Spleen (tissue), 11 donors: ENCODE data around the gene ZNF665. TPM values are rescaled to one million over a fixed set of nuclear protein-coding genes. Genes with fewer than 3 reads are reported as not detected.
A peak's percentile ranks its signal among the peaks of the same experiment; 100 is the strongest.
"Not testable (repeated sequence)": the region's sequence is repeated elsewhere in the genome, so short reads cannot be mapped to it uniquely, and the experiment has no call there.

Source experiments
- DNase-seq: peaks from one replicate; pipeline ENCODE4 v3.0.0-alpha.2; 2020
- H3K27ac ChIP-seq, 8 donors: fragments of 200-600 bp; sonication (generic) in 7 of 8; 1 replicate in 4 of 8; 2 replicates in 4 of 8; pipeline versions ENCODE4 v1.5.0 to v1.8.0; 2016 to 2021; ENCODE audit warnings: inconsistent platforms in 4 of 8, mild to moderate bottlenecking in 4 of 8, moderate library complexity in 1 of 8
- H3K27me3 ChIP-seq, 7 donors: fragments of 200-600 bp; sonication (generic) in 6 of 7; replicated peaks in 1 of 7; 1 replicate in 4 of 7; 2 replicates in 3 of 7; pipeline versions ENCODE4 v1.5.0 to v1.8.0; 2016 to 2021; ENCODE audit warnings: inconsistent platforms in 3 of 7, mild to moderate bottlenecking in 1 of 7
- H3K36me3 ChIP-seq, 6 donors: fragments of 200-600 bp; sonication (generic) in 5 of 6; 1 replicate in 4 of 6; 2 replicates in 2 of 6; pipeline versions ENCODE4 v1.5.0 to v1.8.0; 2016 to 2021; ENCODE audit warnings: inconsistent platforms in 2 of 6
- H3K4me1 ChIP-seq, 6 donors: fragments of 200-600 bp; sonication (generic) in 5 of 6; 1 replicate in 3 of 6; 2 replicates in 3 of 6; pipeline versions ENCODE4 v1.5.0 to v1.8.0; 2016 to 2021; ENCODE audit warnings: inconsistent platforms in 3 of 6
- H3K4me3 ChIP-seq, 8 donors: fragments of 200-600 bp; sonication (generic) in 7 of 8; 1 replicate in 4 of 8; 2 replicates in 4 of 8; pipeline versions ENCODE4 v1.5.0 to v1.8.0; 2016 to 2021; ENCODE audit warnings: inconsistent platforms in 4 of 8, mild to moderate bottlenecking in 4 of 8, moderate library complexity in 2 of 8
- H3K9me3 ChIP-seq, 8 donors: fragments of 200-600 bp; sonication (generic) in 7 of 8; 1 replicate in 4 of 8; 2 replicates in 4 of 8; pipeline versions ENCODE4 v1.5.0 to v1.8.0; 2016 to 2021; ENCODE audit warnings: inconsistent platforms in 4 of 8
- CTCF ChIP-seq, 11 experiments: fragments of 200-600 bp in 7 of 11; fragments of 450-650 bp in 4 of 11; sonication (generic) in 4 of 11; IDR thresholded peaks in 8 of 11; conservative IDR thresholded peaks in 3 of 11; 1 replicate in 7 of 11; 2 replicates in 4 of 11; pipeline versions ENCODE4 v1.4.0 to v1.8.0; 2016 to 2021; ENCODE audit warnings: antibody characterized with exemption in 11 of 11, inconsistent platforms in 4 of 11, mild to moderate bottlenecking in 1 of 11
- POLR2A ChIP-seq, 3 donors: fragments of 450-650 bp; IDR thresholded peaks; one replicate each; pipeline ENCODE4 v1.5.1; 2017; ENCODE audit warnings: antibody characterized with exemption in 3 of 3, mild to moderate bottlenecking in 1 of 3
- POLR2AphosphoS5 ChIP-seq, 3 donors: sonication (generic); formaldehyde crosslinking; IDR thresholded peaks; one replicate each; pipeline ENCODE4 v1.5.1; 2017; ENCODE audit warnings: antibody characterized with exemption in 3 of 3
- WGBS, 5 donors: extraction: QIAGEN DNeasy Blood & Tissue Kit in 3 of 5; methylation state at CpG; one replicate each; pipeline versions ENCODE4 v1.1.5 to v1.1.7; 2013 to 2018; 5-methylcytosine and 5-hydroxymethylcytosine counted together
- intact Hi-C: fragments of 100-400 bp; cut with DNase I; formaldehyde crosslinking; loops from one replicate; pipeline ENCODE4 v1.15.0; 2023; ENCODE audit warnings: low total_unique reads
- polyA plus RNA-seq, 3 donors: library from polyadenylated mRNA; stranded (reverse); fragments of 200-250 nt; gene quantifications; one replicate each; pipeline ENCODE4 v1.2.1, GENCODE V29; 2013
- total RNA-seq, 7 donors: library from RNA; depleted of rRNA in 3 of 7; stranded (reverse); fragments of >200 nt in 3 of 7; fragmentation: NEBNext Ultra II Directional in 4 of 7; extraction: Animal tissue kit (Norgen Biotek cat#: 25700) in 4 of 7; gene quantifications; one replicate each; pipeline versions ENCODE4 v1.1.0 to v1.2.1, GENCODE V29; 2016 to 2021
- donor health status: healthy with polysubstance abuse.
- donor health status: DM: no; HTN: no; CAD: no; lungs with moderate emphysema.
- donor health status: DM: no; HTN: no; CAD: no.
- donor health status: Bipolar disorder and iron deficiency.
- donor health status: healthy.
- donor health status: DM: no; HTN: no; CAD: no.
- donor health status: DM: yes; HTN: yes; CAD: no.

The ZNF665 gene
- total and polyA plus RNA-seq, 10 donors: 1.9 to 7.3 (median 4.1) TPM

- DNase-seq: no peak
- Histone ChIP-seq H3K4me3 (peak overlapping the region in 1 of 8 donors; percentile 14), H3K9me3 (peaks cover 78 to 100% (median 100%) of the 10 kb centered on the region in 8 donors), H3K27me3 (no peaks in the 10 kb centered on the region), H3K4me1 (no peaks in the 10 kb centered on the region), H3K27ac (no peak overlapping the region), H3K36me3 (peaks cover 31 to 47% (median 37%) of the 10 kb centered on the region in 6 donors)
- TF ChIP-seq POLR2AphosphoS5 (IDR thresholded peaks at IDR 0.05) (no peak), CTCF (IDR thresholded peaks at IDR 0.05 in 8 of 11, conservative IDR thresholded peaks at IDR 0.05 in 3 of 11) (no peak), POLR2A (IDR thresholded peaks at IDR 0.05) (no peak)
- intact Hi-C loops: no loop called here
- WGBS, 5 donors: 94 to 100% (median 98%) methylated on average over 2 of the region's 2 CpGs
Measured at GRCh38 chr19:53212703-53213320, 19.7 kb upstream of the ZNF665 start.

- H3K36me3 ChIP-seq: peaks cover 34 to 60% (median 50%) of the 10 kb centered on the region in 6 donors
- H3K9me3 ChIP-seq: peaks cover 69 to 100% (median 100%) of the 10 kb centered on the region in 8 donors
- DNase-seq, H3K27ac ChIP-seq, H3K27me3 ChIP-seq, intact Hi-C loops, H3K4me3 ChIP-seq, H3K4me1 ChIP-seq: not testable (repeated sequence)
- 82 to 99% (median 94%) methylated on average over 3 of the region's 3 CpGs for WGBS, 5 donors
Measured at GRCh38 chr19:53211554-53211953, 18.4 kb upstream of the ZNF665 start.

GRCh38 chr19:53196777-53197396, 3.7 kb upstream of the ZNF665 start:
- 0 to 7% (median 2%) methylated on average over 33 to 42 of the region's 42 CpGs for WGBS, 5 donors
- intact Hi-C loops: loop anchor here (5.0 to 10.0 kb wide), 2 partner anchors 168 to 550 kb away; partner anchors contain the start of gene ZNF525
- Histone ChIP-seq H3K27ac (peak overlapping the region; percentile 86 to 98 (median 94)), H3K9me3 (peaks cover 7 to 62% (median 43%) of the 10 kb centered on the region in 8 donors), H3K4me1 (peaks cover 4 to 45% (median 28%) of the 10 kb centered on the region in 6 donors), H3K27me3 (no peaks in the 10 kb centered on the region), H3K4me3 (peak overlapping the region; percentile 60 to 86 (median 70)), H3K36me3 (peaks cover 5 to 41% (median 29%) of the 10 kb centered on the region in 6 donors)
- TF ChIP-seq CTCF (IDR thresholded peaks at IDR 0.05 in 8 of 11, conservative IDR thresholded peaks at IDR 0.05 in 3 of 11) (peak in 2 of 11 experiments; percentile 9 to 12), POLR2AphosphoS5 (IDR thresholded peaks at IDR 0.05) (peak; percentile 81 to 93 (median 89)), POLR2A (IDR thresholded peaks at IDR 0.05) (peak in 1 of 3 donors; percentile 64)
- DNase-seq: peak; percentile 99

GRCh38 chr19:53195265-53195903, 2.2 kb upstream of the ZNF665 start:
- Histone ChIP-seq H3K36me3 (peaks cover 0 to 38% (median 19%) of the 10 kb centered on the region in 6 donors), H3K4me3 (no peak overlapping the region), H3K27me3 (no peaks in the 10 kb centered on the region), H3K9me3 (peaks cover 3 to 59% (median 34%) of the 10 kb centered on the region in 8 donors), H3K4me1 (peaks cover 4 to 48% (median 30%) of the 10 kb centered on the region in 6 donors), H3K27ac (no peak overlapping the region)
- TF ChIP-seq POLR2AphosphoS5 (IDR thresholded peaks at IDR 0.05): no peak
- TF ChIP-seq CTCF (IDR thresholded peaks at IDR 0.05 in 8 of 11, conservative IDR thresholded peaks at IDR 0.05 in 3 of 11): peak; percentile 76 to 95 (median 90)
- no peak for TF ChIP-seq POLR2A (IDR thresholded peaks at IDR 0.05)
- WGBS, 5 donors: 0 to 3% (median 0%) methylated on average over 3 of the region's 3 CpGs
- intact Hi-C loops: loop anchor here (5.0 to 10.0 kb wide), 2 partner anchors 169 to 552 kb away; partner anchors contain the start of gene ZNF525
- DNase-seq: peak; percentile 75
